GM12878 (cell line): ENCODE results near the gene MAGT1.

Source experiments
- POLR2AphosphoS5 ChIP-seq: IDR thresholded peaks from 2 replicates; pipeline ENCODE4 v1.6.1; 2011; ENCODE audit warnings: mild to moderate bottlenecking, low read length, inconsistent platforms
- TF ChIP-seq, protein P1 (sequence below): IDR thresholded peaks from 2 replicates; pipeline ENCODE4 v1.6.1; 2011; ENCODE audit warnings: low read depth, low read length, improper control_type of control experiment, borderline replicate concordance
- TF ChIP-seq, protein P2 (sequence below), 3 experiments: IDR thresholded peaks in 2 of 3; conservative IDR thresholded peaks in 1 of 3; 2 replicates each; pipeline ENCODE4 v1.5.1; 2011; ENCODE audit warnings: low read depth in 3 of 3, low read length in 3 of 3, mild to moderate bottlenecking in 3 of 3, control low read depth in 2 of 3, moderate library complexity in 2 of 3, inconsistent platforms in 1 of 3, mixed read lengths in 1 of 3; ENCODE audit not compliant: control insufficient read depth in 2 of 3, insufficient read depth in 1 of 3; ENCODE audit errors: extremely low read depth in 1 of 3

DNA sequence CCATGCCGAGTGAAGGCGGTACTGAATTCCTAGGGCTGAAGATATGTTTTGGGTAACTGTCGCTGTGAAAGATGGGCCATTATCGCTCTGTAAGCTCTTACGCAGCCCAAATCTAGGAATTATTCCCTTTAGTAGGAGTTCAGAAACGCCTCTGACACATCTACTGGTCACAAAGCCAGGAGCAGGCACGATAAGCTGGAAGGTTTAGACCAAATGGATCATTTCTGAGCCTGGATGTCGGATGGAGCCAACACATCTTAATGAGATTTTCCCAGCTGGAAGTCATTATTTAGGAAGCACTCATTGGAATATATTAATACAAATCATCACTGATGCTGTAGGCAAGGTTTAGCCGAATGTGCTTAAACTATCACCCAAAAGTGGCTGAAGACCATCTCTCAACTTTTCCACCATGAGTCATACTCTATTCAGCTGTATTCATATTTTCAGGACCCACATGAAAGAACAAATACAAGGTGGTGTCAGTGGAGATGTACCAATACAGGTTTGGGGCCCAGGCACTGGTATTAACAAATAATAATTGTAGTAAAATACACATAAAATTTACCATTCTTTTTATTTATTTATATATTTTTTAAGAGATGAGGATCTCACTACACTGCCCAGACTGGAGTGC lies 75.0 kb downstream of the MAGT1 start:
- TF ChIP-seq, protein P1, sequence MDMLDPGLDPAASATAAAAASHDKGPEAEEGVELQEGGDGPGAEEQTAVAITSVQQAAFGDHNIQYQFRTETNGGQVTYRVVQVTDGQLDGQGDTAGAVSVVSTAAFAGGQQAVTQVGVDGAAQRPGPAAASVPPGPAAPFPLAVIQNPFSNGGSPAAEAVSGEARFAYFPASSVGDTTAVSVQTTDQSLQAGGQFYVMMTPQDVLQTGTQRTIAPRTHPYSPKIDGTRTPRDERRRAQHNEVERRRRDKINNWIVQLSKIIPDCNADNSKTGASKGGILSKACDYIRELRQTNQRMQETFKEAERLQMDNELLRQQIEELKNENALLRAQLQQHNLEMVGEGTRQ, result no peak
- no peak for TF ChIP-seq POLR2AphosphoS5
- TF ChIP-seq, protein P2, sequence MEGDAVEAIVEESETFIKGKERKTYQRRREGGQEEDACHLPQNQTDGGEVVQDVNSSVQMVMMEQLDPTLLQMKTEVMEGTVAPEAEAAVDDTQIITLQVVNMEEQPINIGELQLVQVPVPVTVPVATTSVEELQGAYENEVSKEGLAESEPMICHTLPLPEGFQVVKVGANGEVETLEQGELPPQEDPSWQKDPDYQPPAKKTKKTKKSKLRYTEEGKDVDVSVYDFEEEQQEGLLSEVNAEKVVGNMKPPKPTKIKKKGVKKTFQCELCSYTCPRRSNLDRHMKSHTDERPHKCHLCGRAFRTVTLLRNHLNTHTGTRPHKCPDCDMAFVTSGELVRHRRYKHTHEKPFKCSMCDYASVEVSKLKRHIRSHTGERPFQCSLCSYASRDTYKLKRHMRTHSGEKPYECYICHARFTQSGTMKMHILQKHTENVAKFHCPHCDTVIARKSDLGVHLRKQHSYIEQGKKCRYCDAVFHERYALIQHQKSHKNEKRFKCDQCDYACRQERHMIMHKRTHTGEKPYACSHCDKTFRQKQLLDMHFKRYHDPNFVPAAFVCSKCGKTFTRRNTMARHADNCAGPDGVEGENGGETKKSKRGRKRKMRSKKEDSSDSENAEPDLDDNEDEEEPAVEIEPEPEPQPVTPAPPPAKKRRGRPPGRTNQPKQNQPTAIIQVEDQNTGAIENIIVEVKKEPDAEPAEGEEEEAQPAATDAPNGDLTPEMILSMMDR (IDR thresholded peaks at IDR 0.05 in 2 of 3, conservative IDR thresholded peaks at IDR 0.05 in 1 of 3; ENCODE audit: control insufficient read depth in 2 of 3, extremely low read depth in 1 of 3, insufficient read depth in 1 of 3, low read depth in 3 of 3, low read length in 3 of 3), result no peak
